Right lobe of liver (tissue), 4 donors: ENCODE measurements around the gene RANBP1.

Experiments used
- POLR2A ChIP-seq: fragments of 450-650 bp; IDR thresholded peaks from one replicate; pipeline ENCODE4 v1.6.1; 2017; ENCODE audit warnings: antibody characterized with exemption, mild to moderate bottlenecking
- TF ChIP-seq, protein P1 (sequence below), 4 donors: fragments of 200-600 bp in 3 of 4; fragments of 450-650 bp in 1 of 4; IDR thresholded peaks; one replicate each; pipeline versions ENCODE4 v1.5.1 to v1.8.0; 2016 to 2022; ENCODE audit warnings: antibody characterized with exemption in 4 of 4, mild to moderate bottlenecking in 2 of 4
- donor health status: DM: no; HTN: no; CAD: no.
- donor health status: DM: no; HTN: no; CAD: no.
- donor health status: DM: no; HTN: yes; CAD: no.

GRCh38 chr22:20093418-20094196, 22.3 kb upstream of the RANBP1 start:
- TF ChIP-seq, protein P1, sequence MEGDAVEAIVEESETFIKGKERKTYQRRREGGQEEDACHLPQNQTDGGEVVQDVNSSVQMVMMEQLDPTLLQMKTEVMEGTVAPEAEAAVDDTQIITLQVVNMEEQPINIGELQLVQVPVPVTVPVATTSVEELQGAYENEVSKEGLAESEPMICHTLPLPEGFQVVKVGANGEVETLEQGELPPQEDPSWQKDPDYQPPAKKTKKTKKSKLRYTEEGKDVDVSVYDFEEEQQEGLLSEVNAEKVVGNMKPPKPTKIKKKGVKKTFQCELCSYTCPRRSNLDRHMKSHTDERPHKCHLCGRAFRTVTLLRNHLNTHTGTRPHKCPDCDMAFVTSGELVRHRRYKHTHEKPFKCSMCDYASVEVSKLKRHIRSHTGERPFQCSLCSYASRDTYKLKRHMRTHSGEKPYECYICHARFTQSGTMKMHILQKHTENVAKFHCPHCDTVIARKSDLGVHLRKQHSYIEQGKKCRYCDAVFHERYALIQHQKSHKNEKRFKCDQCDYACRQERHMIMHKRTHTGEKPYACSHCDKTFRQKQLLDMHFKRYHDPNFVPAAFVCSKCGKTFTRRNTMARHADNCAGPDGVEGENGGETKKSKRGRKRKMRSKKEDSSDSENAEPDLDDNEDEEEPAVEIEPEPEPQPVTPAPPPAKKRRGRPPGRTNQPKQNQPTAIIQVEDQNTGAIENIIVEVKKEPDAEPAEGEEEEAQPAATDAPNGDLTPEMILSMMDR (IDR thresholded peaks at IDR 0.05): peak in 1 of 4 donors; percentile 28
- TF ChIP-seq POLR2A: no peak
